Lower lobe of right lung (tissue), 2 donors: Measurements from ENCODE around the gene ANKS1B. TPM values are rescaled to one million over a fixed set of nuclear protein-coding genes. Genes with fewer than 3 reads are reported as not detected.
"Not testable (repeated sequence)": the region's sequence is repeated elsewhere in the genome, so short reads cannot be mapped to it uniquely, and the experiment has no call there.

Experiments
- ATAC-seq, 2 donors: fragments of 200-7000 bp; cut with Tn5 transposase; one replicate each; pipeline ENCODE4 v1.9.1; 2020 to 2022; ENCODE audit warnings: mild to moderate bottlenecking in 2 of 2, moderate library complexity in 2 of 2
- DNase-seq: peaks from one replicate; pipeline ENCODE4 v3.0.0-alpha.2; 2020
- H3K27ac ChIP-seq: fragments of 200-600 bp; one replicate; pipeline ENCODE4 v1.8.0; 2022
- H3K27me3 ChIP-seq: fragments of 200-600 bp; one replicate; pipeline ENCODE4 v1.8.0; 2022; ENCODE audit warnings: low read depth
- H3K36me3 ChIP-seq: fragments of 200-600 bp; one replicate; pipeline ENCODE4 v1.8.0; 2022; ENCODE audit warnings: mild to moderate bottlenecking
- H3K4me1 ChIP-seq: fragments of 200-600 bp; one replicate; pipeline ENCODE4 v1.8.0; 2022
- H3K4me3 ChIP-seq: fragments of 200-600 bp; one replicate; pipeline ENCODE4 v1.8.0; 2022; ENCODE audit warnings: mild to moderate bottlenecking
- H3K9me3 ChIP-seq: fragments of 200-600 bp; one replicate; pipeline ENCODE4 v1.8.0; 2022
- intact Hi-C: fragments of 100-400 bp; cut with DNase I; formaldehyde crosslinking; loops from one replicate; pipeline ENCODE4 v1.11.0; 2022
- total RNA-seq: library from RNA; stranded (reverse); fragmentation: NEBNext Ultra II Directional; extraction: Animal tissue kit (Norgen Biotek cat#: 25700); gene quantifications from one replicate; pipeline ENCODE4 v1.2.1, GENCODE V29; 2021
- TF ChIP-seq, protein P1 (sequence below): fragments of 200-600 bp; IDR thresholded peaks from one replicate; pipeline ENCODE4 v1.8.0; 2022; ENCODE audit warnings: antibody characterized with exemption, mild to moderate bottlenecking
- donor health status: DM: no; HTN: yes; CAD: no; lungs with severe emphysema.

ANKS1B gene
- total RNA-seq, 1 donor from 2014 or later: 4.0 TPM

DNA sequence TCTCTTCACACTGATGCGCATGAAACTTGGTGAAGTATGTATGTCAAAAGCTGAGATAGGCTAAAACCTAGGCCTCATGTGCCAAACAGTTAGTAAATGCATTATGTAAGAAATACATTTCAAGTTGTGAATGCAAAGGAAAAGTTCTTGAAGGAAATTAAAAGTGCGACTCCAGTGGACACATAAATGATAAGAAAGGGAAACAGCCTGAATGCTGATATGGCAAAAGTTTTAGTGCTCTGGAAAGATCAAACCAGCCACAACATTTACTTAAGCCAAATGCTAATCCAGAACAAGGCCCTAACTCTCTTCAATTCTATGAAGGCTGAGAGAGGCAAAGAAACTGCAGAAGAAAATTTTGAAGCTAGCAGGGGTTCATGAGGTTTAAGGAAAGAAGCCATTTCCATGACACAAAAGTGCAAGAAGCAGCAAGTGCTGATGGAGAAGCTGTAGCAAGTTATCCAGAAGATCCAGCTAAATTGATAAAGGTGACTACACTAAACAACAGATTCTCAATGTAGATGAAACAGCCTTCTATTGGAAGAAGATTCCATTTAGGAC, 262.9 kb downstream of the ANKS1B start:
- Histone ChIP-seq H3K4me3 (no peak overlapping the region), H3K4me1 (no peaks in the 10 kb centered on the region), H3K9me3 (no peaks in the 10 kb centered on the region), H3K27me3 (no peaks in the 10 kb centered on the region), H3K27ac (no peak overlapping the region), H3K36me3 (no peaks in the 10 kb centered on the region)
- no peak for ATAC-seq
- TF ChIP-seq, protein P1, sequence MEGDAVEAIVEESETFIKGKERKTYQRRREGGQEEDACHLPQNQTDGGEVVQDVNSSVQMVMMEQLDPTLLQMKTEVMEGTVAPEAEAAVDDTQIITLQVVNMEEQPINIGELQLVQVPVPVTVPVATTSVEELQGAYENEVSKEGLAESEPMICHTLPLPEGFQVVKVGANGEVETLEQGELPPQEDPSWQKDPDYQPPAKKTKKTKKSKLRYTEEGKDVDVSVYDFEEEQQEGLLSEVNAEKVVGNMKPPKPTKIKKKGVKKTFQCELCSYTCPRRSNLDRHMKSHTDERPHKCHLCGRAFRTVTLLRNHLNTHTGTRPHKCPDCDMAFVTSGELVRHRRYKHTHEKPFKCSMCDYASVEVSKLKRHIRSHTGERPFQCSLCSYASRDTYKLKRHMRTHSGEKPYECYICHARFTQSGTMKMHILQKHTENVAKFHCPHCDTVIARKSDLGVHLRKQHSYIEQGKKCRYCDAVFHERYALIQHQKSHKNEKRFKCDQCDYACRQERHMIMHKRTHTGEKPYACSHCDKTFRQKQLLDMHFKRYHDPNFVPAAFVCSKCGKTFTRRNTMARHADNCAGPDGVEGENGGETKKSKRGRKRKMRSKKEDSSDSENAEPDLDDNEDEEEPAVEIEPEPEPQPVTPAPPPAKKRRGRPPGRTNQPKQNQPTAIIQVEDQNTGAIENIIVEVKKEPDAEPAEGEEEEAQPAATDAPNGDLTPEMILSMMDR: no peak
- intact Hi-C loops: no loop called here
- DNase-seq: no peak

DNA sequence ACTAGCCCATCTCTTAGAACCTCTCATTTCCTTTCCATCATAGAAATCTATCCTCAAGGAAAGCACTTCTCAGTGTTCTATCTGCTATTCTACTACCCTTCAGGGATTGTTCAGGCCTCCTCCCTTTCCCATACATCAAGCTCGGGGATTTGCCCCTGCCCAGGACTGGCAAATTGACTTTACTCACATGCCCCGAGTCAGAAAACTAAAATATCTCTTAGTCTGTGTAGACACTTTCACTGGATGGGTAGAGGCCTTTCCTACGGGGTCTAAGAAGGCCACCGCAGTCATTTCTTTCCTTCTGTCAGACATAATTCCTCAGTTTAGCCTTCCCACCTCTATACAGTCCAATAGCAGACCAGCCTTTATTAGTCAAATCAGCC, 264.7 kb downstream of the ANKS1B start:
- DNase-seq, H3K4me3 ChIP-seq, H3K36me3 ChIP-seq, H3K4me1 ChIP-seq, H3K27me3 ChIP-seq, H3K9me3 ChIP-seq, ATAC-seq, intact Hi-C loops, H3K27ac ChIP-seq: not testable (repeated sequence)

DNA sequence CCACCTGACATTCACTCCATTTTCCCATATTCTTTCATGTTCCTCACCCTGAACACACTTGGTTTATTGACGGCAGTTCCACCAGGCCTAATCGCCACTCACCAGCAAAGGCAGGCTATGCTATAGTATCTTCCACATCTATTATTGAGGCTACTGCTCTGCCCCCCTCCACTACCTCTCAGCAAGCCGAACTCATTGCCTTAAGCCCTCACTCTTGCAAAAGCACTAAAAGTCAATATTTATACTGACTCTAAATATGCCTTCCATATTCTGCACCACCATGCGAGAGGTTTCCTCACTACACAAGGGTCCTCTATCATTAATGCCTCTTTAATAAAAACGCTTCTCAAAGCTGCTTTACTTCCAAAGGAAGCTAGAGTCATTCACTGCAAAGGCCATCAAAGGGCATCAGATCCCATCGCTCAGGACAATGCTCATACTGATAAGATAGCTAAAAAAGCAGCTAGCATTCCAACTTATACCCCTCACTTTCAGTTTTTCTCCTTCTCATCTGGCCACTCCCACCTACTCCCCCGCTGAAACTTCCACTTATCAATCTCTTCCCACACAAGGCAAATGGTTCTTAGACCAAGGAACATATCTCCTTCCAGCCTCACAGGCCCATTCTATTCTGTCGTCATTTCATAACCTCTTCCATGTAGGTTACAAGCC, 265.2 kb downstream of the ANKS1B start:
- H3K27me3 ChIP-seq, DNase-seq, ATAC-seq, H3K27ac ChIP-seq, H3K9me3 ChIP-seq, H3K4me1 ChIP-seq, H3K4me3 ChIP-seq, intact Hi-C loops, H3K36me3 ChIP-seq: not testable (repeated sequence)

DNA sequence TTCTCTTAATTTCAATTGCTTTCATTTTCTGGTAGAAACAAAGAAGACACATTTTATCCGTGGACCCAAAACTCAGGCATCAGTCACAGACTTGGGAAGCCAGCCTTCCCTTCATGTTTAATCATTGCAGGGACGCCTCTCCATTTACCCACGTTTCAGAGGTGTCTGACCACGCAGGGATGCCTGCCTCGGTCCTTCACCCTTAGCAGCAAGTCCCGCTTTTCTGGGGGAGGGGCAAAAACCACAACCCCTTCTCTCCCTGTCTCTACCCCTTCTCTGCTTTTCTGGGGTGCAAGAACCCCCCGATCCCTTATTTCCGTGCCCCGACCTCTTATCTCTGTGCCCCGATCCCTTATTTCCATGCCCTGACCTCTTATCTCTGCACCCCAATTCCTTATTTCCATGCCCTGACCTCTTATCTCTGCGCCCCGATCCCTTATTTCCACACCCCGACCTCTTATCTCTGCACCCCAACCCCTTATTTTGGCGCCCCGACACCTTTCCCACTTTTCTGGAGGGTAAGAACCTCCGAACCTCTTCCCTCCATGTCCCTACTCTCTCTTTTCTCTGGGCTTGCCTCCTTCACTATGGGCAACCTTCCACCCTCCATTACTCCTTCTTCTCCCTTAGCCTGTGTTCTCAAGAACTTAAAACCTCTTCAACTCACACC, 268.8 kb downstream of the ANKS1B start:
- ATAC-seq, H3K27ac ChIP-seq, intact Hi-C loops, H3K4me1 ChIP-seq, H3K27me3 ChIP-seq, DNase-seq, H3K4me3 ChIP-seq, H3K9me3 ChIP-seq, H3K36me3 ChIP-seq: not testable (repeated sequence)

DNA sequence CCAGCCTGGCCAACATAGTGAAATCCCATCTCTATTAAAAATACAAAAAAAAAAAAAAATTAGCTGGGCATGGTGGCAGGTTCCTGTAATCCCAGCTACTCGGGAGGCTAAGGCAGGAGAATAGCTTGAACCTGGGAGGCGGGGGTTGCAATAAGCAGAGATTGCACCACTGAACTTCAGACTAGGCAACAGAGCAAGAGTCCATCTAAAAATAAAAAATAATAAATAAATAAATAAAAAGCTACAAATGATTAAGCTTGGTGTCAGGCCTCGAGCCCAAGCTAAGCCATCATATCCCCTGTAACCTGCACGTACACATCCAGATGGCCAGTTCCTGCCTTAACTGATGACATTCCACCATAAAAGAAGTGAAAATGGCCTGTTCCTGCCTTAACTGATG, 269.8 kb downstream of the ANKS1B start:
- H3K27me3 ChIP-seq, DNase-seq, H3K9me3 ChIP-seq, intact Hi-C loops, H3K36me3 ChIP-seq, H3K27ac ChIP-seq, H3K4me3 ChIP-seq, ATAC-seq, H3K4me1 ChIP-seq: not testable (repeated sequence)

DNA sequence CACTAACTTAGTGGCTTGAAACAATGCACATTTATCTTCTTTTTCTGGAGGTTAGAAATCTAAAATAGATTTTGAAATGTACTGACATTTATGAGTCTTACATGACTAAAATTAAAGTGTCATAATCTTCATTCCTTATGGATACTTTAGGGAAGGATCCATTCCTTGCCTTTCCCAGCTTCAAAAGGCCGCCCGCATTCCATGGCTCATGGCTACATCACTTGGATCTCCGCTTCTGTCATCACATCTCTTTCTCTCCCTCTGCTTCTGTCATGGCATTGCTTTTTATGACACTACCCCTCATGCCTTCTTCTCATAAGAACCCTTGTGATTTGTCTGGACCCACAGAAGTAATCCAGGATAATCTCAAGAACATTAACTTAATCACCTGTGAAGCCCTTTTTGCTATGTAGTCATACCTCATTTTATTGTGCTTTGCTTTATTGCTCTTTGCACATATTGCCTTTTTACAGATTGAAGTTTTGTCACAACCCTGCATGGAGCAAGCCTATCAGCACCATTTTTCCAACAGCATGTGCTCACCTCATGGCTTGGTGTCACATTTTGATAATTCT, 270.7 kb downstream of the ANKS1B start:
- intact Hi-C loops: no loop called here
- Histone ChIP-seq H3K9me3 (no peaks in the 10 kb centered on the region), H3K36me3 (no peaks in the 10 kb centered on the region), H3K27me3 (no peaks in the 10 kb centered on the region), H3K4me1 (no peaks in the 10 kb centered on the region), H3K27ac (no peak overlapping the region), H3K4me3 (no peak overlapping the region)
- DNase-seq: no peak
- TF ChIP-seq, protein P1: no peak
- no peak for ATAC-seq

DNA sequence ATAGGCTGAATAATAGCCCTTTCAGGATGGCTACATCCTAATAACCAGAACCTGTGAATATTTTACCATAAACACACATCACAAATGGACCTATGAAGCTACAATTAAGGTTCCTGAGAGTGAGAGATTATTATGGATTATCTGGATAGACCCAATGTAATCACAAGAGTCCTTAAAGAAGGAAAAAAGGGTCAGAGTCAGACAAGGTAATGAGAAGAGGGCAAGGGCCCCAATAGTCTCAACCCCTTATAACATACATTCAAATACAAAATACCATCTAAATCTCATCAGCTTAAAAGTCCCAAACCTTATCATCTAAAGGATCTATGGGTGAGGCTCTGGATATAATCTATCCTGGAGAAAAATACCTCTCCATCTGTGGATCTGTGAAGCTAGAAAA, 272.5 kb downstream of the ANKS1B start:
- no peak overlapping the region for H3K27ac ChIP-seq
- no peaks in the 10 kb centered on the region for H3K27me3 ChIP-seq
- DNase-seq (no peak), ATAC-seq (no peak)
- TF ChIP-seq, protein P1: no peak
- no peaks in the 10 kb centered on the region for H3K4me1 ChIP-seq
- intact Hi-C loops: no loop called here
- no peak overlapping the region for H3K4me3 ChIP-seq
- no peaks in the 10 kb centered on the region for H3K36me3 ChIP-seq
- no peaks in the 10 kb centered on the region for H3K9me3 ChIP-seq
